ENCODE data around the gene STK11IP.

STK11IP gene

GRCh38 chr2:219663116-219663762 is 65.6 kb downstream of the STK11IP start:
- TF ChIP-seq POLR2A (IDR thresholded peaks at IDR 0.05; ENCODE audit: low read length) = no peak
- TF ChIP-seq GATA1 (IDR thresholded peaks at IDR 0.05; ENCODE audit: low read depth, low read length) = no peak
- no peak for DNase-seq

- TF ChIP-seq GATA1 (IDR thresholded peaks at IDR 0.05; ENCODE audit: low read depth, low read length) (no peak), POLR2A (IDR thresholded peaks at IDR 0.05; ENCODE audit: low read length) (no peak)
- DNase-seq = no peak
These were observed 66.4 kb downstream of the STK11IP start for GRCh38 chr2:219664041-219664440.

- no peak for TF ChIP-seq POLR2A (IDR thresholded peaks at IDR 0.05; ENCODE audit: low read length)
- TF ChIP-seq GATA1 (IDR thresholded peaks at IDR 0.05; ENCODE audit: low read depth, low read length) = no peak
- DNase-seq = no peak
These were observed 67.3 kb downstream of the STK11IP start for GRCh38 chr2:219664944-219665343.

- TF ChIP-seq GATA1 (IDR thresholded peaks at IDR 0.05; ENCODE audit: low read depth, low read length) = no peak
- TF ChIP-seq POLR2A (IDR thresholded peaks at IDR 0.05; ENCODE audit: low read length) = no peak
These were observed 68.3 kb downstream of the STK11IP start for GRCh38 chr2:219665926-219666325.

More at GRCh38 chr2:219665926-219666325, 68.3 kb downstream of the STK11IP start:
- DNase-seq = no peak

Measured in erythroblast (primary cell).